ENCODE results near the gene G6PC2.

DNA sequence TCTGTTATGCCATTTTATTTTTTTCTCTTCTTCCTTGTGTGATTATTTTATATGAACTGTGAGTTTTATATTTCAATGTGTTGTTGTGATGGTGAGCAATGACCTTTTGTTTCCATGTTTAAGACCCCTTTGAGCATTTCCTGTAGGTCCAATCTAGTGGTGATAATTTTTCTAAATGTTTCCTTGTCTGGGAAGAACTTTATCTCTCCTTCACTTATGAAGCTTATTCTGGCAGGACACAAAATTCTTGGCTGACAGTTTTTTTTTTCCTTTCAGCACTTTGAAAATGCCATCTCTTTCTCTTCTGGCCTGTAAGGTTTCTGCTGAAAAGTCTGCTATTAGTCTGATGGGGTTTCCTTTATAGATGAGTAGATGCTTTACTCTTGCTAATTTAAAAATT lies 53.2 kb downstream of the G6PC2 start:
- TF ChIP-seq, protein P1, sequence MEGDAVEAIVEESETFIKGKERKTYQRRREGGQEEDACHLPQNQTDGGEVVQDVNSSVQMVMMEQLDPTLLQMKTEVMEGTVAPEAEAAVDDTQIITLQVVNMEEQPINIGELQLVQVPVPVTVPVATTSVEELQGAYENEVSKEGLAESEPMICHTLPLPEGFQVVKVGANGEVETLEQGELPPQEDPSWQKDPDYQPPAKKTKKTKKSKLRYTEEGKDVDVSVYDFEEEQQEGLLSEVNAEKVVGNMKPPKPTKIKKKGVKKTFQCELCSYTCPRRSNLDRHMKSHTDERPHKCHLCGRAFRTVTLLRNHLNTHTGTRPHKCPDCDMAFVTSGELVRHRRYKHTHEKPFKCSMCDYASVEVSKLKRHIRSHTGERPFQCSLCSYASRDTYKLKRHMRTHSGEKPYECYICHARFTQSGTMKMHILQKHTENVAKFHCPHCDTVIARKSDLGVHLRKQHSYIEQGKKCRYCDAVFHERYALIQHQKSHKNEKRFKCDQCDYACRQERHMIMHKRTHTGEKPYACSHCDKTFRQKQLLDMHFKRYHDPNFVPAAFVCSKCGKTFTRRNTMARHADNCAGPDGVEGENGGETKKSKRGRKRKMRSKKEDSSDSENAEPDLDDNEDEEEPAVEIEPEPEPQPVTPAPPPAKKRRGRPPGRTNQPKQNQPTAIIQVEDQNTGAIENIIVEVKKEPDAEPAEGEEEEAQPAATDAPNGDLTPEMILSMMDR (IDR thresholded peaks at IDR 0.05), result no peak
- no peak for TF ChIP-seq POLR2A (IDR thresholded peaks at IDR 0.05)
